Embryonic facial prominence (tissue), 1 donor: ENCODE data around the gene NXPH4.

Experiments used
- DNase-seq: peaks from one replicate; pipeline ENCODE4 v3.0.0-alpha.2; 2016; ENCODE audit errors: extremely low spot score

NXPH4 gene

GRCh38 chr12:57216014-57216911, at the start of gene NXPH4:
Gene NXPH4 (plus strand): TSS chr12:57216794. CDS start chr12:57216970, 176 bp downstream.
- no peak for DNase-seq

- no peak for DNase-seq
Observed at GRCh38 chr12:57166971-57167371, 49.6 kb upstream of the NXPH4 start.

- no peak for DNase-seq
Observed at GRCh38 chr12:57168058-57168457, 48.5 kb upstream of the NXPH4 start.

GRCh38 chr12:57169046-57169795, 47.4 kb upstream of the NXPH4 start:
- no peak for DNase-seq

GRCh38 chr12:57169969-57170368, 46.6 kb upstream of the NXPH4 start:
- DNase-seq = no peak

GRCh38 chr12:57170408-57170807, 46.2 kb upstream of the NXPH4 start:
- no peak for DNase-seq

- DNase-seq = no peak
Observed at GRCh38 chr12:57170927-57171326, 45.7 kb upstream of the NXPH4 start.

- no peak for DNase-seq
Observed at GRCh38 chr12:57171668-57172067, 44.9 kb upstream of the NXPH4 start.

GRCh38 chr12:57173089-57173488, 43.5 kb upstream of the NXPH4 start:
- DNase-seq = no peak

- DNase-seq = no peak
Observed at GRCh38 chr12:57173683-57174082, 42.9 kb upstream of the NXPH4 start.

GRCh38 chr12:57175428-57176138, 41.0 kb upstream of the NXPH4 start:
- no peak for DNase-seq

GRCh38 chr12:57176139-57176477, 40.5 kb upstream of the NXPH4 start:
- no peak for DNase-seq

- DNase-seq = no peak
Observed at GRCh38 chr12:57176846-57177245, 39.7 kb upstream of the NXPH4 start.

GRCh38 chr12:57177354-57177753, 39.2 kb upstream of the NXPH4 start:
- DNase-seq = no peak

GRCh38 chr12:57178213-57178612, 38.4 kb upstream of the NXPH4 start:
- DNase-seq = no peak

- no peak for DNase-seq
Observed at GRCh38 chr12:57179331-57180086, 37.1 kb upstream of the NXPH4 start.

- no peak for DNase-seq
Observed at GRCh38 chr12:57180321-57180989, 36.1 kb upstream of the NXPH4 start.

- no peak for DNase-seq
Observed at GRCh38 chr12:57181072-57181471, 35.5 kb upstream of the NXPH4 start.

GRCh38 chr12:57181561-57182155, 34.9 kb upstream of the NXPH4 start:
- DNase-seq = no peak

- peak; percentile 33 for DNase-seq
Observed at GRCh38 chr12:57182918-57183575, 33.5 kb upstream of the NXPH4 start.
